HG02798 (cell line): ENCODE data around the gene FAM3A.

ENCODE experiments used
- ATAC-seq: cut with Tn5 transposase; IDR thresholded peaks from one replicate; pipeline ENCODE4 v1.9.1; 2021; ENCODE audit warnings: mild to moderate bottlenecking; ENCODE audit not compliant: unreplicated experiment, poor library complexity

FAM3A gene

DNA sequence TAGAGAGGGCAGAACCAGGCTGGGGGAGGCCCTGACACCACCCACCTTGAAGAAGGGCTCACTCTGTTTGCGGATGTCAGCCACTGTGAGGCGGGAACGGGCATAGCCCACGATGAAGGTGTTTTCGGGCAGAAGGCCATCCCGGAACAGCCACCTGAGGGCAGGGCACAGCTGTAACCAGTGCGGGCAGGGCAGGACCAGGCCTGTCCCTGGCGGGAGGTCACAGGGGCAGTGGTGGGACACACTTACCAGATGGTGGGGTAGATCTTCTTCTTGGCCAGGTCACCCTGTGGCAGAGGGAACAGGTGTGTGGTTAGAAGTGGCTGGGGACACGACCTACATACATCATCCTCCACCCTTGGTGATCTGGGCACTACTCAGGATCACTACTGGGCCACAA lies 19.9 kb upstream of the FAM3A start:
- no peak for ATAC-seq

- peak; percentile 87 for ATAC-seq
Observed at GRCh38 chrX:154534526-154535322, 18.7 kb upstream of the FAM3A start.

DNA sequence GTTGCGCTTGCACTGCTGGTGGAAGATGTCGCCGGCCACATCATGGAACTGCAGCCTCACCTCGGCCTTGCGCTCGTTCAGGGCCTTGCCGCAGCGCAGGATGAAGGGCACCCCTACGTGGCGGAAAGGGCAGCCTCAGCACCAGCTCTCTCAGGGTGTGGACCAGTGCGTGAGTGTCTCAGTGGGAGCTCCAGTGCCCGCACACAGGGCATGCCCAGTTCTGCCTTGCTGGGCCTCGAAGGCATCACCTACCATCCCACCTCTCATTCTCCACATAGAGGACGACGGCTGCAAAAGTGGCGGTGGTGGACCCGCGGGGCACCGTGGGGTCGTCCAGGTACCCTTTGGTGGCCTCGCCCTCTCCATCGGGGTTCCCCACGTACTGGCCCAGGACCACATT lies 16.7 kb upstream of the FAM3A start:
- ATAC-seq = no peak

DNA sequence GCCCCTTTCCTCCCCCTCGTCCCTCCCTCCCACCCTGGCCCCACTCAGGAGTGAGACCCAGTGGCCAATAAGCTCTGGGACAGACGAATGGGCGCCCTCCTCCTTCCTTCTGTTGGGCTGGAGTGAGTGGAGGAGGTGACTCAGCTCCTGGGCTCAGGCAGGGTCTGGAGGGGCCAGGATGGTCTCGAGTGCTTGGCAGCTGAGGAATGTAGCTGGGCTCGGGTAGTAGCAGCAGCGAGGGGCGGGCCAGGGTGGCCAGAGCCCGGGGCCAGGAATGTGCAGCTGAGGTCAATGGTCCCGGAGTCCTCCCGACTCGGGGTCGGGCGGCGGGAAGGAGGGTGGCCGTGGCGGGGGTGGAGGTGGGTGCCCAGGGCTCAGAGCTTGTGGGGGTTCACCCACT lies 15.6 kb upstream of the FAM3A start:
- ATAC-seq = no peak

GRCh38 chrX:154530286-154530685 lies 14.3 kb upstream of the FAM3A start:
- no peak for ATAC-seq

DNA sequence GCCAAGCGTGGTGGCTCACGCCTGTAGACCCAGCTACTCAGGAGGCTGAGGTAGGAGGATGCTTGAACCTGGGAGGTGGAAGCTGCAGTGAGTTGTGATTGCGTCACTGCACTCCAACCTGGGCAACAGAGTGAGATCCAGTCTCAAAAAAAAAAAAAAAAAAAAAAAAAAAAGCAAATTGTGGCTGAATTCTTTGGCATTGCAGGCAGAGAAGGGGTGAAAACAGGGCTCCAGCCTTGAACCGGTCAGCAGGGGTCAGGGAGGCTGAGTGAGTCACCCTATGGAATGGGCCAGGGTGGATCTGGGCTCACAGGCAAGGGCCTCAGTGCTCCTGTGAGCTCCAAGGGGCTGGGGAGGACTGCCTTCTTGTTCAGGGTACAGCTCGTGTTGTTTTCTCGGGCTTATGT lies 13.2 kb upstream of the FAM3A start:
- ATAC-seq = no peak

DNA sequence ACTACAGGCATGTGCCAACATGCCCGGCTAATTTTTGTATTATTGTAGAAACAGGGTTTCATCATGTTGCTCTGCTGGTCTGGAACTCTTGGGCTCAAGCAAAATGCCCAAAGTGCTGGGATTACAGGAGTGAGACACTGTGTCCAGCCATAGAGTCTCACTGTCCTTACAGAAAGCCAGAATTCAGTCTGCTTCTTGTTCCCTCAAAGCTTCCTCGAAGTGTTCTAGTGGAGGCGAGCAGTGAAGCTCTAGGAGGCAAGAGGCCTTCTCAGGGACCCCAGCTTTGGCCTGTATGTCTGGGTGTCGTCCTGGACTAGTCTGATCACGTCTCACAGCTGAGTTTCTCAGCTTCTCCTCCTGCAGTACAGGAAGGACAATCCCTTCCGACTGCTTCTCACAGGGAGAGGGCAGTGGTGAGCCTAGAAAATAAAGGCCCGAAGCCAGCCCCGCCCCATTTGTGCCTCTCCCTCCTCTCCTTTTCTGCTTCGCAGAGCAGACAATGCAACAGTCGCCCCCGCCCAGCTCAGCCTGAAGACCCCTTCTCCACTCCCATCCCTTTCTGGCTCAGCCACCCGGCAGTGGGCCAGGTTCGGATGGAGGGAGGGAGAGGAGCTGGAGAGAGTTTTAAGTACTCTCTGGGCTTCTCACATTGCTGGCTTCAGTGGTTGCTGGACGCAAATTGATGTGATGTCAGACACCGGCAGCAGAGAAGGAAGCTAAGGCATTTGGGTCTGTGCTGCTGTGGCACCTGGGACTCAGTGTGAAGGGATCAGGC lies 11.1 kb upstream of the FAM3A start:
- peak; percentile 77 for ATAC-seq

GRCh38 chrX:154525606-154526490 lies 9.8 kb upstream of the FAM3A start:
- ATAC-seq = no peak

DNA sequence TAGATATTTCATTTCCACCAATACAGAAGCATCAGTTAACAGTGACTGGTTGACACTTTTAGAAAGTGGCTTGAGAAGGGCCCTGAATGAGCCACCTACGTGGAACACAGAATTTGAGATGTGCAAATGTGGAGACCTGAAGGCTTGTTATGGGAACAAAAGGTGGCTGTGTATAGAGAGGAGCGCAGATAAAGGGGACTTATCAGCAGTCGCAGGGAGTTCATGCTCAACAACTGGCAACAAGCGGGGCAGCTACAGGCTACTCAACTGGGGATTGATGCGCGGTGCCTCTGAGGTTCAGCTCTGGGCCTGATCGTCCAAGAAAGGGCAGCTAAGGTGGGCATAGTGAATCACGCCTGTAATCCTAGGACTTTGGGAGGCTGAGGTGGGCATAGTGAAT lies 3.4 kb upstream of the FAM3A start:
- ATAC-seq = no peak

- no peak for ATAC-seq
Observed at GRCh38 chrX:154517101-154517781, 1.2 kb upstream of the FAM3A start.

DNA sequence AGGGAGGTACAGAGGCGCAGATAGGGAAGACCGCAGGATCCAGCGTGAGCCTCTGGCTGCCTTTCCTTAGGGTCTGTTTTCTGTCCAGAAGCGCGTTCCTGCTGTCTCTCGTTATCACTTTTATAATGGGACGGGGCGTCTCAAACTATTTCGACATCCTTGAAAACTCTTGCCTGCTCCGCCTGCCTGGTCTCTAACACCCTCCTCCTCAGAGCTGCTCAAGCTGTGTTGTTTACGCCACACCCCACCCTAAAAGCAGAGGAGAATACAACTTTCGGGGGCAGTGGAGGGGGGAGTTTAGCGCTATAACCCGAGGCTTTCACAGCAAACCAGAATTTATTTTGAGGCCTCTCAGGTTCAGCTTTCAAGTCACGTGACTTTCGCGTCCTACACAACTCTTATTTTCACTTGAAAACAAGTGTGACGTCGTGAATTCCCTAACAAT lies 646 bp upstream of the FAM3A start:
- no peak for ATAC-seq

DNA sequence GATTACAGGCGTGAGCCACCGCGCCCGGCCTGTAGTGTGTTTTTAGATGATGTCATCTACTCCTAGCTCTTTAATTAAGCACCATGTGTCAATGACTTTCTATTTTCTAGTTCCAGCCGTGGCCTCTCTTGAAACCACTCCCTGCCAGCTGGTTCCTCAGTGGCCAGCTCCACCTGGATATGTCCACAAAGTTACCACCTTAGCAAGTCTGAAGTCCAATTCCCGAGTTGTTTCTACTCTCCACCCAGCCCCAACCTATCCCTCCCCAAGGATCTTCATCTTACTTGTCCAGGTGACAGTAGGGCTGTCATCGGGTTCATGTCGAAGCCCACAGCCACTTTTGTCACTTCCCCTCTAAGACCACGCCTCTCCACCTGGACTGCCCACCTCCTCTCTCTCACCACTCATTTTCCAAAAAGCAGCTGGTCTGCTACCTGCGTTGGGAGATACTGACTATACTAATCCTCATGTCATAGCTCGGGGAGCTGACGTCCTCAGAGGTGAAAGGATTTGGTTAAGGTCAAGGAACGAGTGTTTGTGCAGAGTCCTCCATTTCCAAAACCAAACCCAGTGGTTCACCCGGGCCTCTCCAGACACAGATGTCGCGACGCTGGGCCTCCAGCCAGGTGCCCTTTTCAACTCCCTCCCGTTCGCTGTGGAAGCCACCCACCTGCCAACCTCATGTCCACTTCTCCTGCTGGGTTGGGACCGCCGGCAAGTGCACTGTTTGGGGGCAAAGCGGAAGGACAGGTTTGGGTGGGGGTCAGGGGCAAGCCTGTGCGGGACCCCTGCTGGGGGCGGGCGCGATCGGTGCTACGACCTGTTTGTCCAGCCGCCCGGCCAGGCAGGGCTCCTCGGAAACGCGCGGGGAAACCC lies 704 bp downstream of the FAM3A start:
- no peak for ATAC-seq

- ATAC-seq = no peak
Observed at GRCh38 chrX:154513716-154514115, 2.3 kb downstream of the FAM3A start.

GRCh38 chrX:154512879-154513553 lies 3.0 kb downstream of the FAM3A start:
- no peak for ATAC-seq

- ATAC-seq = no peak
Observed at GRCh38 chrX:154511761-154512160, 4.3 kb downstream of the FAM3A start.

DNA sequence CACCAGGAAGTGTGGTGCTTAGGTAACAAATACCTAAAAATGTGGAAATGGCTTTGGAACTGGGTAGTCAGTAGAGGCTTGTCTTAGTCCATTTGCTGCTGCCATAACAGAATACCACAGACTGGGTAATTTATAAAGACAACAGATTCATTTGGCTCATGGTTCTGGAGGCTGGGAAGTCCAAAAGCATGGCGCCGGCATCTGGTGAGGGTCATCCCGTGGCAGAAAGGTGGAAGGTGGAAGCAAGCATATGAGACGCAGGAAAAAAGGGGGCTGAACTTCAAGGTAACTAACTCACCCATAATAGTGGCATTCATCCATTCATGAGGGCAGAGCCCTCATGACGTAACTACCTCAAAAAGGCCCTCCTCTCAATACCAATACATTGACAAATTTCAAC lies 6.6 kb downstream of the FAM3A start:
- no peak for ATAC-seq

DNA sequence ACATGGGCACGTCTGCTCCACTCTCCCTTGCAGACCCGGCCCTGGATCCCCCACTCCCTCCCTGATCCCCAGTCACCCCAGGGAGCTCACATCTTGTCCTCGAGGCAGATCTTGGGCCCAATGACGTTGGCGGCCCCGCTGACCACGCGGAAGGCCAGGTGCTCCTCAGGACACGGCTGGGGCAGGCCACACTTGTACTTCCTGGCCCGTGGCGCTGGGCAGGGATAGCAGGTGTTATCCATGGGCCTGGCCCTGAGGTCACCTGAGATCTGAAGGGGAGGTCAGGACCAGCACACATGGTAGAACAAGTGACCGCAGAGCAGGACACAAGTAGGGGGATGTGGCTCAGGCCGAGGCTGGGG lies 7.7 kb downstream of the FAM3A start:
- ATAC-seq = no peak

GRCh38 chrX:154507673-154508383 lies 8.2 kb downstream of the FAM3A start:
- ATAC-seq = no peak
